ENCODE measurements around the gene FGF14.
A peak's percentile ranks its signal among the peaks of the same experiment; 100 is the strongest.

FGF14 gene

DNA sequence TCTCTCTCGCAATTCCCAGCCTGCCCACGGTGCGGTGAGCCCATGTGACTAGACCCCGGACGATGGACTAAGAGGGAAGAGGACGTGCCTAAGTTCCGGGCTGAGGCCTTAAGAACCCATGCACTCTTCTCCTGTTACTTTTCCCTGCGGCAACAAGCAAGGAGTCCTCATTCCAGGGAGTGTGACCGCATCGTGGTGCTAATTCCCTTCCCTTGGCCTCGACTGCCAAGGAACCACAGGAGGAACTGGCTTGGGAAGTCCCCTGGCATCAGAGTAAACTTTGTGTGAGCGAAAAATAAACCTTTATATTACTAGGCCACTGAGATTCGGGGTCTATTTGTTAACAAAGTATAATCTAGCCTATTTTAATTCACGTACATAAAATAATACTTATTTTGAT lies 34.0 kb downstream of the FGF14 start:
- no peak for DNase-seq

GRCh38 chr13:102361113-102361512 lies 40.7 kb downstream of the FGF14 start:
- DNase-seq, result no peak

- DNase-seq, result no peak
These were observed 42.6 kb downstream of the FGF14 start for GRCh38 chr13:102359264-102359663.

- DNase-seq, result no peak
These were observed 46.6 kb downstream of the FGF14 start for GRCh38 chr13:102355251-102355650.

- DNase-seq, result no peak
These were observed 47.8 kb downstream of the FGF14 start for GRCh38 chr13:102354011-102354410.

- DNase-seq, result no peak
These were observed 50.3 kb downstream of the FGF14 start for GRCh38 chr13:102351521-102351920.

DNA sequence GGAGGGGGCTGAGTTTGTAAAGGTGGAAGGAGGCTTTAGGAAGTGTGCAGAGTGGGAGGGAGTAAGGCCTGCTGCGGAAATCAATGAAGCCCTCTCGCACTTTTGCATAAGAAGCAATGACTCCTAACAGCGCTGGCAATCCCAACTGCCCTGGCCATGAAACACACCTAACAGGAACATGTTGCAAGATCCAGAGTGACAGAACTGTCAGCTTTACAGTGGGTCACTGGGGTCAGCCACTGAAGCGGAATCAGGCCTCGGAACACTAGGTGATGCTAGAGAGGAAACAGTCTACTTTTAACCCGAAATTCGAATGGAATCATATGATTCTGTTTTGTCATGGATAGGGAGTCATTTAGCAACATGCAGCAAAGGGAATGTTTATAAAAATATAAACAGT lies 54.4 kb downstream of the FGF14 start:
- no peak for DNase-seq

DNA sequence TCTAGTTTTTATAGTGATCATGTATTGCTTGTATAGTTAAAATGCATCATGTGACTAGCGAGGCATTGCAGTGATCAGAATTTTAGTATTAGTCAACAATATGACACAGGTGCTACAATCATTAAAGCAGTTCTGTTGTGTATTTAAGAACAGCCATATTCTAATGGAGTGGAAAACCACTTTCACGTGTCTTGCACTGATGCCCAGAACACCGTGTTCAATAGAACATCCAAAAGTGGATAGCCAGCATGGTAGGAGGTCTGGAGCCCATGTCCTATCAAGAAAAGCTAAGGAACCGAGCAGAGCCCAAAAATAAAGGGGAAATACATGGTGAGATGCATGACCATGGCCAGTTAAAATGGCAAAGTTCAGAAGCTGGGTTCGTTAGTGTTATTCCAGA lies 55.1 kb downstream of the FGF14 start:
- DNase-seq, result no peak

GRCh38 chr13:102344410-102344809 lies 57.4 kb downstream of the FGF14 start:
- DNase-seq, result no peak

DNA sequence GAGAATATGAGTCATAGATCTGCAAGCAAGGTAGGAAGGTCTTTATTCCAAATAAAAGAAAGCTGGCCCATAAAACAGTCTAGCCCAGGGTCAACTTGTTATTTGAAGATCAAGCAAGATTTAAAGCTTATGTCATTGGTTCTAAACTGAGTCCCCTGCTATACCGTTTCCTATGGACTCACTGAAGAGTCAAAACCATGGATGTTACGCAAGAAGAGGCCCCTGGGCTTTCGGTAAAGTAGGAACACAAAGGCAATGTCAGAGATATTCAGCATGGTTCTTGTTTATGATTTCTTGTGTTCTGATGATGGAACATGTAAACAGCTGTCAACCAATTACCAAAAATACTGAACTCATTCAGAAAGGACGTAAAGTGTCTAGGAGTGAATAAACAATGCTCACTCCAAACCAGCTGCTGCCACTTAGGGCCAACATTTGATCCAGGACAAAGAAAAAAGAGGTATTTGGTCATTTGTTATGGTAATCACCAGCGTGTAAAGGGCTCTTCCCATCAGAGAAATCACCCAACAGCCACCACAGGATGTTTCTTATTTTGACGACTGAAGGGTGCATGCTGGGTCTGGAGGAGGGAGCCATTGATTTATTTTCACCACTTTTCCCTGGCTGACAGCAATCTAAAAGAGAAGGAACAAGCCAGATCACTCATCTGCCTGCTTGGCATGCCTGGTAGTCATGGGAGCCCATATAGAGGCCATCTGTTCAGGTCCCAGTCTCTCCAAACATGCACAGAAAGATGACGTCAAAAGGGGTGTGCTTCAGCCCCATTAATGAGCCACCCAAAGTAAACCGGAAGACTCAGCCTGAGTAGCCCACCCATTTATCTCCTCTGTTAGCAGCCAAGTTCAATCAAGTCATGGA lies 68.3 kb downstream of the FGF14 start:
- DNase-seq, result no peak

GRCh38 chr13:102328909-102329308 lies 72.9 kb downstream of the FGF14 start:
- no peak for DNase-seq

- DNase-seq, result no peak
These were observed 74.7 kb downstream of the FGF14 start for GRCh38 chr13:102327119-102327617.

DNA sequence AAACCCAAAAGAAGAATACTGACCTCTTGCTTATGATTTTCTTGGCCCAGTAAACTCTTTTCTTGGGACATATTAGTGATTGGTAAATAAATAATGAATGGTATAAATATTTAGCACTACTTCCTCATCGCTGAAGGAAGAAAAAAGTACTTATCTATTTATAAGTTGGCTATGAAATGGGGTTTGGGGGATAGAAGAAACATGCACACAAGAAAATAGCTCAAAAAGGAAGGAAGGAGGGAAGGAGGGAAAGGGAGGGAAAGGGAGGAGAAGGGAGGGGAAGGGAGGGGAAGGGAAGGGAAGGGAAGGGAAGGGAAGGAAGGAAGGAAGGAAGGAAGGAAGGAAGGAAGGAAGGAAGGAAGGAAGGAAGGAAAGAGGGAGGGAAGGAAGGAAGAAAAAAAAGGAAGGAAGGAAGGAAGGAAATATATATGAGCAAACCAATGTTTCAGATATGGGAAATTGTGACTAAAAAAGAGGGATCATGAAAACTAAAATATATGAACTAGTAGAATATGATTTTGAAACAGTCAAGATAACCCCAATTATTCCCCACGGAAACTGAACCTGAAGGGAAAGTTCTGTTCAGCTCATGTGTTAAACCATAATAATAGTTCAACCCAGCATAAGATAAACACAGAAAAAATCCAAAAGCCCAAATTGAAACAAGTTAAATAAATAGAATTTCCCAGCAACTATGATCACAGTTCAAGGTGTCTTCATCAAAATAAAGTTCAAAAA lies 75.3 kb downstream of the FGF14 start:
- DNase-seq, result no peak

DNA sequence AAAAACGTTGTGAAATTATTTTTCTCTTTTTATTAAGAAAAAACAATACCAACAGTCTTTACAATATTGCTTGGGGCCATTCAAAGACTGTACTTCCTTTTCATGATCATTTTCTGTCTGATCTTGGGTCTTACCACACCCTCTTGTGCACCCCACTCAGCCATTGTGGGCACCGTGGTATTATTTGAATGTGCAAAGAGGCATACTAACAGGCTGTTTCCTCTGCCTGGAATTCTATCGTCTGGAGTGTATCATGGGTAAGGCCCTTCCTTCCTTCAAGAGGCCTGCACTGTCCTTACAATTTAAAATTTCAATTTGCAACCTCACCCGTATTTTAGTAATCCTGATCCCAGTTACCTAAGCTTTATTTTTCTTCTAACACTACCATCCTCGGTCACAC lies 76.5 kb downstream of the FGF14 start:
- DNase-seq, result no peak

DNA sequence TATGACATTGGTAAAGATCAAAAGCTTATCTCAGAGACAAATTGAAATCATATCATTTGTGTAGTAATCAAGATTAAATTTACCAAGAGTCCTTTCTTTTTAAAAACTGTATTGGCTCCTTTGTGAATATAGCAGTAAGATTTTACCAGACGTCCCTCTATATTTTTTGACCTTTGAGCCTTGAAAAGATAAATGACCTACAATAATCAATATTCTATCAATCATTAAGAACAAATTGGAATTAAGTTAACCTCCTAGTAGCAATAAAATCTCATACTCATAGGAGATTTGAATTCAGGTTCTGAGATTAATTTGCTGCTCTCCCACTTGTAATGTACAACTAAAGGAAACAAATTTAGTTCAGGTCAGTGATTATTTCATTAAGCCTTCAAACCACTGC lies 78.3 kb downstream of the FGF14 start:
- DNase-seq, result no peak

DNA sequence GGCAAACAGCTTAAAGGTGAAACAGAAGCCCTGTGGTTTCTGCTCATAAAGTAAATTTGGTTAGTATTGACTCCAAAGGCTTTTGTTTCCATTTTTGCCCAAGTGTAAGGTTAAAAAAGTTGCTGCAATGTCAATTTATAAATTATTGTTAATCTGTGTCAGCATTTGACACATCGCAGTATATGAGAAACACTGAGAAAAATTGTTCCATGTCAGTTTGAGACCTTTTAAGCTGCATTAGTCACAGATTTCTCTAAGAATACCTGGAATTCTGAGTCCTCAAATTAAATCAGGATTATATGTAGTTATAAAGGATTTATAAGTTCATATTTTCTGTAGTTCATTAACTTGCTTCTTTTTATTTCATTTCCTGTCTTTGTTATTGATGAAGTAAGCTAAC lies 78.8 kb downstream of the FGF14 start:
- DNase-seq, result no peak

DNA sequence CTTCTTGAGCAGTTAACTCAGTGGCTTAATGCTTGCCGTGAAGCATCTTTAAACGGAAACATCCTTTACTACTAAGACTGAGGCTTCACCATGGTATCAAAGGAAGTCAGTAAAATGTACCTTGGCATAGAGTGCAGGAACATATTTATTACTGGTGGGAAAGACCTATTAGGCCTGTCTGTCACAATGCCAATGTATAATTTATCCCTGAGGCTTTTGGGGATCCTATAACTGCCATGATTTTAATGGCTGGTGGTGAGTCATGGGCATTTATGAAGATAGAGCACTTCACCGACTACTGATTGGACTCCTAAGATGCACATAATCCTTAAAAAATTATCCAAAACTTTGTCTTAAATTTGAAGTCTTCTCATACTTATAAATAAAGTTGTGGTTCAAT lies 79.6 kb downstream of the FGF14 start:
- no peak for DNase-seq

GRCh38 chr13:102318233-102318632 lies 83.6 kb downstream of the FGF14 start:
- no peak for DNase-seq

DNA sequence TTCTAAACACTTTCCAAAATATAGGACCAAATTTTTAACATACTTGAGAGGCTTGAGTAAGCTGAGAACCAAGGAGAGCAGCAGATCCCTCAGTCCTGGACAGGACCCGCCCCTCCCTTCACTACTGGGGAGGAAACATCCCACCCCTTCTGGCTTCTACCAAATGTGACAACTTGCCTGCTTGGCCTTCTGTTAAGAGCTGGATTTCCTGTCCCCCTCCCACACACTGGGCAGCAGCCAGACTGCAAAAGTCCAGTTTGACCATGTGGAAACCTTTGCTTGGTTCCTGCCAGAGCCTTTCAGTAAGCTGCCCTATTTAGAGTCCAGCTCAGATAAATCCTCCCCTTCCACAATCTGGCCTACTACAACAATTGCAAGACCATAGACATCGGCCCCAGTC lies 84.3 kb downstream of the FGF14 start:
- DNase-seq, result peak in 16 of 51 donors; percentile 0 to 45 (median 12)

- no peak for DNase-seq
These were observed 85.1 kb downstream of the FGF14 start for GRCh38 chr13:102316732-102317131.

GRCh38 chr13:102312841-102313240 lies 89.0 kb downstream of the FGF14 start:
- DNase-seq, result no peak

DNA sequence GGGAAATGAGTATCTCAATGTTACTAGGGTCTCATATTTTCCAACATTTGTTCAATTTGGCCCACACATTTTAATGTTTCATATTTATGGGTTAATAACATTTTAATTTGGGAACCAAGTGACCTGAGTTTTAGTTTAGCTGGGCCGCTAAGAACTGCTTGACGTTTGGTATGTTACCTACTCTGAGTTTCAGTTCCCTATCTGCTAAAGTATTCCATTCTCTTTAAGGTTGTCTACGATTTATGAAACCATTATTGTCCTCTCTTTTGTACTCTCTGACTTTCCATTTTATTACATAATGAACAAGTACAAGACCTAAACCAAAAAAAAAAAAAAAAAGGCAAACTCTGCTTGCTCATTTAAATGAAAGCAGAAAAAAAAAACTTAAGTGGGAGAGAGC lies 89.9 kb downstream of the FGF14 start:
- no peak for DNase-seq

DNA sequence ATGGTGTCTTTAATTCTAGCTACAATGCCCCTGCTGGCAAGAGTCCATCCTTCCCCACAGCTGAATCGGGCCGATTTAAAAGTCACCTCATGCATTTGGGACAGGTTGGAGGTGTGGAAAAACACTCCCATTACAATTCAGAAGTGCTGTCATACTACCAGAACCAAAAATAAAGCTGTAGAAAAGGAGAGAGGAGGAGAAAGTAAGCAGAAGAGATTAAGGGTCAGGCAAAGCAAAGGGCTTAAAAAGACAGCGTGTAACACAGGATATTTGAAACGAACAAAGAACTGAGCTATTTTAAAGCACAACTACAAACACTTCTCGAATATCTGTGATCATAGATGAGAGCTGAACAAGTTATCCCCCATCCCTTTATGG lies 90.4 kb downstream of the FGF14 start:
- no peak for DNase-seq
